Measurements from ENCODE around the gene TPK1. TPM values are rescaled to one million over a fixed set of nuclear protein-coding genes. Genes with fewer than 3 reads are reported as not detected.
"Not testable (repeated sequence)": the region's sequence is repeated elsewhere in the genome, so short reads cannot be mapped to it uniquely, and the experiment has no call there.

The TPK1 gene
- total RNA-seq, 1 donor from 2014 or later, result 0.77 TPM

DNA sequence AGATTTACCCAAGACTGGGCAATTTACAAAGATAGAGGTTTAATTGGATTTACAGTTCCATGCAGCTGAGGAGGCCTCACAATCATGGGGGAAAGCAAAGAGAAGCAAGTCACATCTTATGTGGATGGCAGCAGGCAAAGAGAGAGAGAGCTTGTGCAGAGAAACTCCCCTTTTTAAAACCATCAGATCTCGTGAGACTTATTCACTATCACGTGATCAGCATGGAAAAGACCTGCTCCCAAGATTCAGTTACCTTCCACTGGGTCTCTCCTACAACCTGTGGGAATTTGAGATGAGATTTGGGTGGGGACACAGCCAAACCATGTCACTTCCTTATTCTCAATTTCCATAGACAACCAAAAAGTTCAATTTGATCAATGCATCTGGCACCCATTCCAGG is 407.4 kb downstream of the TPK1 start:
- H3K4me1 Mint-ChIP-seq (ENCODE audit: unreplicated experiment), result no peaks in the 10 kb centered on the region
- H3K36me3 Mint-ChIP-seq (ENCODE audit: low read depth, unreplicated experiment), result peaks cover 15% of the 10 kb centered on the region
- peaks cover 3% of the 10 kb centered on the region for H3K27me3 Mint-ChIP-seq (ENCODE audit: unreplicated experiment)
- TF ChIP-seq, protein P1, sequence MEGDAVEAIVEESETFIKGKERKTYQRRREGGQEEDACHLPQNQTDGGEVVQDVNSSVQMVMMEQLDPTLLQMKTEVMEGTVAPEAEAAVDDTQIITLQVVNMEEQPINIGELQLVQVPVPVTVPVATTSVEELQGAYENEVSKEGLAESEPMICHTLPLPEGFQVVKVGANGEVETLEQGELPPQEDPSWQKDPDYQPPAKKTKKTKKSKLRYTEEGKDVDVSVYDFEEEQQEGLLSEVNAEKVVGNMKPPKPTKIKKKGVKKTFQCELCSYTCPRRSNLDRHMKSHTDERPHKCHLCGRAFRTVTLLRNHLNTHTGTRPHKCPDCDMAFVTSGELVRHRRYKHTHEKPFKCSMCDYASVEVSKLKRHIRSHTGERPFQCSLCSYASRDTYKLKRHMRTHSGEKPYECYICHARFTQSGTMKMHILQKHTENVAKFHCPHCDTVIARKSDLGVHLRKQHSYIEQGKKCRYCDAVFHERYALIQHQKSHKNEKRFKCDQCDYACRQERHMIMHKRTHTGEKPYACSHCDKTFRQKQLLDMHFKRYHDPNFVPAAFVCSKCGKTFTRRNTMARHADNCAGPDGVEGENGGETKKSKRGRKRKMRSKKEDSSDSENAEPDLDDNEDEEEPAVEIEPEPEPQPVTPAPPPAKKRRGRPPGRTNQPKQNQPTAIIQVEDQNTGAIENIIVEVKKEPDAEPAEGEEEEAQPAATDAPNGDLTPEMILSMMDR (IDR thresholded peaks at IDR 0.05; ENCODE audit: unreplicated experiment), result no peak
- peaks cover 14% of the 10 kb centered on the region for H3K9me3 Mint-ChIP-seq (ENCODE audit: unreplicated experiment)
- DNase-seq (ENCODE audit: low spot score), result no peak
- H3K4me3 Mint-ChIP-seq (ENCODE audit: unreplicated experiment), result no peak overlapping the region
- H3K27ac Mint-ChIP-seq (ENCODE audit: unreplicated experiment), result no peak overlapping the region

DNA sequence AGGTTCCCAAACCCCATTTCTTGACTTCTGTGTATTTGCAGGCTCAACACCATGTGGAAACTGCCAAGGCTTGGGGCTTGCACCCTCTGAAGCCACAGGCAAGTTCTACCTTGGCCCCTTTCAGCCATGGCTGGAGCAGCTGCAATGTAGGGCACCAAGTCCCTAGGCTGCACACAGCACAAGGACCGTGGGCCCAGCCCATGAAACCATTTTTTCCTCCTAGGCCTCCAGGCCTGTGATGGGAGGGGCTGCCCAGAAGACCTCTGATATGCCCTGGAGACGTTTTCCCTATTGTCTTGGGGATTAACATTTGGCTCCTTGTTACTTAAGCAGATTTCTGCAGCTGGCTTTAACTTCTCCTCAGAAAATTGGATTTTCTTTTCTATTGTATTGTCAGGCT is 408.3 kb downstream of the TPK1 start:
- H3K4me1 Mint-ChIP-seq (ENCODE audit: unreplicated experiment); H3K27me3 Mint-ChIP-seq (ENCODE audit: unreplicated experiment); DNase-seq (ENCODE audit: low spot score); H3K4me3 Mint-ChIP-seq (ENCODE audit: unreplicated experiment); H3K27ac Mint-ChIP-seq (ENCODE audit: unreplicated experiment): not testable (repeated sequence)
- peaks cover 14% of the 10 kb centered on the region for H3K9me3 Mint-ChIP-seq (ENCODE audit: unreplicated experiment)
- peaks cover 15% of the 10 kb centered on the region for H3K36me3 Mint-ChIP-seq (ENCODE audit: low read depth, unreplicated experiment)

DNA sequence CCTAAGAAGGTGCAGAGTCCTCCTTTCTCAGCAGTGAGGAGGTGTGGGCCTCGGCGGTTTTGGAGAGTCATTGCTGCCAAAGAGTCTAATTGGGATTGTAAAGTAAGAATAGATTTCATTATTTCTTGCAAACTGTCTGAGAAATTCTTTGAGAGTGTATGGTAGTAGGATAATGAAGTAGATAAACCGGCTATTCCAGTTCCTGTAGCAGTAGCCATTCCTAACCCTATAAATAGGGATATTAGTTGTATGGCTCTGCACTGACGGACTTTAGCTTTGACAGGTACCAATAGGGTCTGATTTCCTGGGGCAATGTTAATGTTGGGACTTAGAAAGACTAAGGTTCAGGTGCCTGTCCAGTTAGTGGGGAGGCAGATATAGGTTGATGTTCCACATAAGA is 416.9 kb downstream of the TPK1 start:
- not testable (repeated sequence) for H3K9me3 Mint-ChIP-seq (ENCODE audit: unreplicated experiment); H3K4me1 Mint-ChIP-seq (ENCODE audit: unreplicated experiment); H3K27me3 Mint-ChIP-seq (ENCODE audit: unreplicated experiment); DNase-seq (ENCODE audit: low spot score); H3K27ac Mint-ChIP-seq (ENCODE audit: unreplicated experiment); H3K36me3 Mint-ChIP-seq (ENCODE audit: low read depth, unreplicated experiment); H3K4me3 Mint-ChIP-seq (ENCODE audit: unreplicated experiment)

DNA sequence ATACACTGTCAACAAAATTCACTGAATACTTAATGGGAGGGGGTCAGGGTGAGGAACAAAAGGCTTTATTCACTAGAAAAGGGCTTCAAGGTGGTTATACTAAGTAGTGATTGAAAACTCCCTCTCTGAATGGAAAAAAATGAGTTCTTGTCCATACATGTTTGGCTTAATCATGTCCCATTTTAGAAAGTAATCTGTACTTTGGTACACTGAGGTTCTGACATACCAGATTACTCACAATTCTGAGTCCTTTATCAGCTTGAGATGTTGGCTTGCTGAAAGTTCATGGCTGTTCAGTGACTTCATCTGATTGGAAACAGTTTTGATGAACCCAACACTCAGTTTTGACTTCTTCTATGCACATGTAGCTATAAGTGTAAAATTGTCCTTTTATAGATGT is 419.5 kb downstream of the TPK1 start:
- no peak overlapping the region for H3K4me3 Mint-ChIP-seq (ENCODE audit: unreplicated experiment)
- peaks cover 2% of the 10 kb centered on the region for H3K27me3 Mint-ChIP-seq (ENCODE audit: unreplicated experiment)
- peaks cover 3% of the 10 kb centered on the region for H3K36me3 Mint-ChIP-seq (ENCODE audit: low read depth, unreplicated experiment)
- TF ChIP-seq, protein P1 (IDR thresholded peaks at IDR 0.05; ENCODE audit: unreplicated experiment), result no peak
- H3K9me3 Mint-ChIP-seq (ENCODE audit: unreplicated experiment), result peaks cover 5% of the 10 kb centered on the region
- no peaks in the 10 kb centered on the region for H3K4me1 Mint-ChIP-seq (ENCODE audit: unreplicated experiment)
- no peak for DNase-seq (ENCODE audit: low spot score)
- H3K27ac Mint-ChIP-seq (ENCODE audit: unreplicated experiment), result no peak overlapping the region

DNA sequence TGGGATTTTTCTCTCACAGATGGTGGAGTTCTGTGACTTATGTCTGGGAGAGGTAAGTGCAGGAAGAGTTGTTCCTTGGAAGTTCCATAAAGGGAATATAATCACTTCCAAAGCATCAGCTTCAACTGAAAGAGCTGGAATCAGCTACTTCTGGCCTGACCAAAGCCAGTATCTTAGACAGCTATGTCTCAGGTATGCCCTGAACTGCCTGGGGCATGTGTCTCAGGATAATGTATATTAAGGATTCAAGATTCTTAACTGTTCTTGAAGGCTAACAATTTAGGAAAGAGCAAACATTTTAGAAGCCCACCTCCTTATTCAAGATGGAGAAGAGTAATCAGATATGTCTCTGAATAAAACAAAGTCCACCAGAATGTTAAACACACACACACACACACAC is 420.0 kb downstream of the TPK1 start:
- Mint-ChIP-seq H3K4me3 (ENCODE audit: unreplicated experiment) (no peak overlapping the region), H3K9me3 (ENCODE audit: unreplicated experiment) (peaks cover 5% of the 10 kb centered on the region), H3K27ac (ENCODE audit: unreplicated experiment) (no peak overlapping the region), H3K27me3 (ENCODE audit: unreplicated experiment) (peaks cover 2% of the 10 kb centered on the region), H3K4me1 (ENCODE audit: unreplicated experiment) (no peaks in the 10 kb centered on the region), H3K36me3 (ENCODE audit: low read depth, unreplicated experiment) (peaks cover 3% of the 10 kb centered on the region)
- no peak for DNase-seq (ENCODE audit: low spot score)
- TF ChIP-seq, protein P1 (IDR thresholded peaks at IDR 0.05; ENCODE audit: unreplicated experiment), result no peak

DNA sequence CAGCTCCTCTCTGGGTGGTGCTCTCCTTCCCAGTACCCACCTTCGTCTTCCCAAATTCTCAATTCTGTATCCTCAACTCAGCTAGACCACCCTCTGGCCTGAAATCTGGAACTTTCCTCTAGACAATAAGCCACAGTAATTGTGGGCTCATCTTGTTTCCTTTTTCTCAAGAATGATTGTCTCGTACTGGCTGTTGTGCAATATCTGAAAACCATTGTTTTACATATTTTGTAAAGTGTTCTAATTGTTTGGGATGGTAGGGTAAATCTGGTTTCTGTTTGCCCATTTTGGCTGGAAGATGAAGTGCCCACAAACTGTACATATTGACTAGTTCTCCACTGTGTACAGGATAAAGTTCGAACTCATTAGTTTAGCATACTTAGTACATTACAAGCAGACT is 421.0 kb downstream of the TPK1 start:
- peaks cover 2% of the 10 kb centered on the region for H3K27me3 Mint-ChIP-seq (ENCODE audit: unreplicated experiment)
- no peak overlapping the region for H3K4me3 Mint-ChIP-seq (ENCODE audit: unreplicated experiment)
- peaks cover 3% of the 10 kb centered on the region for H3K36me3 Mint-ChIP-seq (ENCODE audit: low read depth, unreplicated experiment)
- TF ChIP-seq, protein P1 (IDR thresholded peaks at IDR 0.05; ENCODE audit: unreplicated experiment), result no peak
- DNase-seq (ENCODE audit: low spot score), result no peak
- peaks cover 5% of the 10 kb centered on the region for H3K9me3 Mint-ChIP-seq (ENCODE audit: unreplicated experiment)
- no peaks in the 10 kb centered on the region for H3K4me1 Mint-ChIP-seq (ENCODE audit: unreplicated experiment)
- no peak overlapping the region for H3K27ac Mint-ChIP-seq (ENCODE audit: unreplicated experiment)
